GM13976 (cell line): ENCODE data around the gene BAHD1.
A peak's percentile ranks its signal among the peaks of the same experiment; 100 is the strongest.

Experiments used
- DNase-seq: peaks from one replicate; pipeline ENCODE4 v3.0.0; 2012; ENCODE audit warnings: low spot score
- CTCF ChIP-seq: IDR thresholded peaks from 2 replicates; pipeline ENCODE4 v1.5.1; 2012; ENCODE audit warnings: borderline replicate concordance, mild to moderate bottlenecking; ENCODE audit not compliant: insufficient read depth; ENCODE audit errors: extremely low read depth, missing control alignments, control extremely low read depth
- in situ Hi-C: fragments of 300-500 bp; cut with MboI; formaldehyde crosslinking; loops from one replicate; pipeline ENCODE4 v1.12.0; 2022; ENCODE audit warnings: low sequenced_read_pairs, mixed read lengths, inconsistent platforms; ENCODE audit not compliant: unreplicated experiment

BAHD1 gene

DNA sequence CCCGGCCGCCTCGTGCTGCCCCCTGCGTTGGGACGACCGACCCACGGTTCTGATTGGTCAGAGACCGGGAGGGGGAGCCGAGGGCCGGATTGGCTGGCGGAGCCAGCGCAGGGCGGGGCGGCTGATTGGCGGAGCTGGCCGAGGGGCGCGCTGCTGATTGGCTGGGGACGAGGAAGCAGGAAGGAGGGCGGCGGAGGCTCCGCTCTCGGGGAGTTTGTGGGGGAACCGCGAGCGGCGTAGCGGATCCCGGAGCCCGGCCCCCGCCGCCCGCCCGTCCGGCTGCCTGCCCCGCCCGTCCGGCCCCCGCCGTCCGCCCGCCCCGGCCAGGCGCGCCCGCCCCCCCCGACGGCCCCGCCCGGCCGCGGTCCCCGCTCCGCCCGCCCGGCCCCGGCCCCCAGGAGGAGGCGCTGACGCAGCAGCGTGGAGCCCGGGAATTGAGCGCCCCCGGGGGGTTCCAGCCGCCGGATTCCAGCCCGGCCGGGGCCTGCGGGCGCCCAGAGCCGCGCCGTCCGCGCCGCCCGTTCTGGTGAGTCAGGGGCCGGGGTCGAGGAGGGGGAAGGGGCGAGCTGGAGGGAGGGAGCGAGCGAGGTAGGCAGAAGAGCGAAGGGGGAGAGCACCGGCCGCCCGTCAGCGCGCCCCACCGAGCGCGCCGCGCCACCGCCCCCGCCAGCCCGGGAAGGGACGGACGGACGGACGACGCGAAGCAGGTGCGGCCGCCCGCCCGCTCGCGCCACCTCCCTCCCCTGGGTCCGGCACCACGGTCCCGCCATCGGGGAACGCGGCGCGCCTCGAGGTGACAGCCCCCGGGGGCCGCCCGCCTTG is at the start of gene BAHD1:
BAHD1 (plus strand) TSS at position 211 of the 822 bp plus-strand sequence. CDS start 17,512 bp downstream, outside the sequence.
- in situ Hi-C loops: no loop called here
- peak; percentile 100 for DNase-seq
- TF ChIP-seq CTCF: no peak

- TF ChIP-seq CTCF: no peak
- DNase-seq: no peak
- in situ Hi-C loops: no loop called here
Measured at GRCh38 chr15:40392986-40393948, 47.5 kb upstream of the BAHD1 start.

DNA sequence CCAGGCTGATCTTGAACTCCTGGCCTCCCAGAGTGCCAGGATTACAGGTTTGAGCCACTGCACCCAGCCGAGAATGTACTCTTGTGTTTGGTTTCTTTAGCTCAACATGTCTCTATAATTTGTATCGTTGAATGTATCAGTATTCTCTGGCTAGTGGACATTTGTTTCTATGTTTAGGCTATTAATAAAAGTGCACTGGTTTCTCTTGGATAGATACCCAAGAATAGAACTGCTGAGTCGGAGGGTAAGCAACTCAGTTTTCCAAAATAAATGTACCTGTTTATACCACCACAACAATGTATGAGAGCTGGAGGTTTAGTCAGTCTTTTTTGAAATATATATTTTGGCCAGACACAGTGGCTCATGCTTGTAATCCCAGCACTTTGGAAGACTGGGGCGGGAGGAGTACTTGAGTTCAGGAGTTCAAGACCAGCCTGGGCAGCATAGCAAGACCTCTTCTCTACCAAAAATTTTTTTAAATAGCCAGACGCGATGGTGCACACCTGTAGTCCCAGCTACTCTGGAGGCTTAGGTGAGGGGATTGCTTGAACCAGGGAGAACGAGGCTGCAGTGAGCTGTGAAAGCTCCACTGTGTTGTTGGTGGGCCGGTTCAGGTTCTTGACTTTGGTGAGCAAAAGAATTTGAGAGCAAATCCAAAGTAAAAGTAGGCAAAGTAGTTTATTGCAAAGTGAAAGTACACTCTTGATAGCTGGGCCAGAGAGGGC is 42.9 kb upstream of the BAHD1 start:
- in situ Hi-C loops: no loop called here
- no peak for TF ChIP-seq CTCF
- no peak for DNase-seq

- peak; percentile 56 for DNase-seq
- TF ChIP-seq CTCF: no peak
- in situ Hi-C loops: no loop called here
Measured at GRCh38 chr15:40398413-40398873, 42.3 kb upstream of the BAHD1 start.

DNA sequence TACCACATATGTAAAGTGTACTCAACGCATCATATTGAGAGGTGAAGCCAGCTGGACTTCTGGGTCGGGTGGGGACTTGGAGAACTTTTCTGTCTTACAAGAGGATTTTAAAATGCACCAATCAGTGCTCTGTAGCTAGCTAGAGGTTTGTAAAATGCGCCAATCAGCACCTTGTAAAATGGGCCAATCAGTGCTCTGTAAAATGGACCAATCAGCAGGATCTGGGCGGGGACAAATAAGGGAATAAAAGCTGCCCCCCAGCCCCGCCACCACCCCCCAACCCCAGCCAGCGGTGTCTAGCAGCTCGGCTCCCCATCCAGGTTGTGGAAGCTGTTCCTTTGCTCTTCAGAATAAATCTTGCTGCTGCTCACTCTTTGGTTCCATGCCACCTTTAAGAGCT is 41.4 kb upstream of the BAHD1 start:
- DNase-seq: no peak
- TF ChIP-seq CTCF: no peak
- in situ Hi-C loops: no loop called here
